GM21576 (cell line): ENCODE measurements around the gene SLC22A15.

Source experiments
- ATAC-seq: cut with Tn5 transposase; IDR thresholded peaks from one replicate; pipeline ENCODE4 v1.9.1; 2021; ENCODE audit warnings: mild to moderate bottlenecking, moderate library complexity; ENCODE audit not compliant: unreplicated experiment

Gene SLC22A15

GRCh38 chr1:116099379-116099778, 123.1 kb downstream of the SLC22A15 start:
- ATAC-seq, result no peak

- no peak for ATAC-seq
Observed at GRCh38 chr1:116099919-116100318, 123.6 kb downstream of the SLC22A15 start.

GRCh38 chr1:116104667-116105066, 128.4 kb downstream of the SLC22A15 start:
- ATAC-seq, result no peak

GRCh38 chr1:116105996-116106395, 129.7 kb downstream of the SLC22A15 start:
- no peak for ATAC-seq

GRCh38 chr1:116106646-116107045, 130.3 kb downstream of the SLC22A15 start:
- no peak for ATAC-seq

- ATAC-seq, result no peak
Observed at GRCh38 chr1:116107371-116107770, 131.1 kb downstream of the SLC22A15 start.

GRCh38 chr1:116110567-116111523, 134.5 kb downstream of the SLC22A15 start, which contains the start of gene MAB21L3:
TSS of gene MAB21L3 (plus strand) at chr1:116111399. CDS start at chr1:116112616, 1,217 bp downstream.
- ATAC-seq, result no peak

GRCh38 chr1:116111524-116112021, 135.3 kb downstream of the SLC22A15 start:
- no peak for ATAC-seq

- ATAC-seq, result no peak
Observed at GRCh38 chr1:116112388-116113140, 136.3 kb downstream of the SLC22A15 start.

- no peak for ATAC-seq
Observed at GRCh38 chr1:116113615-116114014, 137.3 kb downstream of the SLC22A15 start.

GRCh38 chr1:116115476-116116439, 139.4 kb downstream of the SLC22A15 start:
- ATAC-seq, result no peak

GRCh38 chr1:116118471-116118870, 142.2 kb downstream of the SLC22A15 start:
- no peak for ATAC-seq
